SU-DHL-6 (cell line): ENCODE results near the gene LRFN2.

Experiments
- H2AFZ ChIP-seq: fragments of 200-600 bp; sonication (generic); 2 replicates; pipeline ENCODE4 v1.6.1; 2014; ENCODE audit warnings: low read depth, mild to moderate bottlenecking, moderate library complexity, mixed read lengths, antibody characterized with exemption, low read length; ENCODE audit not compliant: severe bottlenecking
- H3F3A ChIP-seq: fragments of 200-600 bp; shearing (Covaris generic); 2 replicates; pipeline ENCODE4 v1.6.0; 2016; ENCODE audit warnings: antibody characterized with exemption, mild to moderate bottlenecking; ENCODE audit not compliant: insufficient read depth
- H3K27ac ChIP-seq: fragments of 200-600 bp; sonication (generic); 2 replicates; pipeline ENCODE4 v1.5.1; 2016; ENCODE audit warnings: low read depth, mild to moderate bottlenecking, low read length, moderate library complexity, mixed read lengths
- H3K27me3 ChIP-seq: fragments of 200-600 bp; sonication (generic), shearing (Covaris generic); 2 replicates; pipeline ENCODE4 v1.6.0; 2014; ENCODE audit warnings: mild to moderate bottlenecking, low read length
- H3K36me3 ChIP-seq: fragments of 200-600 bp; sonication (generic); 2 replicates; pipeline ENCODE4 v1.6.1; 2014; ENCODE audit warnings: mild to moderate bottlenecking, low read length, mixed read lengths
- H3K4me2 ChIP-seq: fragments of 300-600, 200-600 bp; shearing (Covaris generic), sonication (generic); 2 replicates; pipeline ENCODE4 v1.6.0; 2014; ENCODE audit warnings: low read length, low read depth, mild to moderate bottlenecking; ENCODE audit not compliant: poor library complexity, severe bottlenecking
- H3K4me3 ChIP-seq: fragments of 200-600 bp; sonication (generic); 2 replicates; pipeline ENCODE4 v1.5.1; 2014; ENCODE audit warnings: antibody characterized with exemption, low read length, mild to moderate bottlenecking, mixed read lengths; ENCODE audit not compliant: insufficient read depth, poor library complexity, severe bottlenecking
- H3K79me2 ChIP-seq: fragments of 200-600 bp; sonication (generic); 2 replicates; pipeline ENCODE4 v1.6.1; 2014; ENCODE audit warnings: mild to moderate bottlenecking, low read length, moderate library complexity; ENCODE audit not compliant: insufficient read depth
- H3K9ac ChIP-seq: fragments of 200-600 bp; sonication (generic); 2 replicates; pipeline ENCODE4 v1.7.0; 2014; ENCODE audit warnings: mild to moderate bottlenecking, low read length
- H3K9me2 ChIP-seq: fragments of 200-600 bp; sonication (generic); replicated peaks from 2 replicates; pipeline ENCODE4 v1.6.1; 2014; ENCODE audit warnings: low read length; ENCODE audit not compliant: insufficient read depth
- H3K9me3 ChIP-seq: fragments of 200-600 bp; sonication (generic); 2 replicates; pipeline ENCODE4 v1.6.1; 2014; ENCODE audit warnings: low read length, mixed read lengths; ENCODE audit not compliant: insufficient read depth
- H4K20me1 ChIP-seq: fragments of 200-600 bp; sonication (generic); 2 replicates; pipeline ENCODE4 v1.6.1; 2014; ENCODE audit warnings: low read depth, mild to moderate bottlenecking, antibody characterized with exemption, low read length, moderate library complexity, mixed read lengths
- CTCF ChIP-seq: fragments of 200-600 bp; sonication (generic); IDR thresholded peaks from one replicate; pipeline ENCODE4 v1.5.1; 2017; ENCODE audit warnings: antibody characterized with exemption, mild to moderate bottlenecking, low read length, moderate library complexity; ENCODE audit not compliant: insufficient read depth, poor library complexity, severe bottlenecking
- EZH2phosphoT487 ChIP-seq: fragments of 200-600 bp; sonication (generic), shearing (Covaris generic); conservative IDR thresholded peaks from 2 replicates; pipeline ENCODE4 v1.6.1; 2018; ENCODE audit warnings: mild to moderate bottlenecking, antibody characterized with exemption, low read length, moderate library complexity, mixed read lengths

Gene LRFN2

GRCh38 chr6:40485300-40485699 is 101.9 kb downstream of the LRFN2 start:
- no peak overlapping the region for H2AFZ ChIP-seq

GRCh38 chr6:40484066-40484465 is 103.1 kb downstream of the LRFN2 start:
- H3K27me3 ChIP-seq = no peaks in the 10 kb centered on the region
- no peaks in the 10 kb centered on the region for H3K9me3 ChIP-seq
- H3F3A ChIP-seq = no peaks in the 10 kb centered on the region
- no peak overlapping the region for H3K9ac ChIP-seq
- H2AFZ ChIP-seq = no peak overlapping the region
- no peaks in the 10 kb centered on the region for H4K20me1 ChIP-seq
- H3K27ac ChIP-seq = no peak overlapping the region
- no peaks in the 10 kb centered on the region for H3K36me3 ChIP-seq
- no peak overlapping the region for H3K4me3 ChIP-seq
- TF ChIP-seq CTCF = no peak
- no peak for TF ChIP-seq EZH2phosphoT487
- no peaks in the 10 kb centered on the region for H3K9me2 ChIP-seq
- no peaks in the 10 kb centered on the region for H3K79me2 ChIP-seq
- H3K4me2 ChIP-seq = no peak overlapping the region

More at GRCh38 chr6:40485300-40485699, 101.9 kb downstream of the LRFN2 start:
- Histone ChIP-seq H3K79me2 (no peaks in the 10 kb centered on the region), H3F3A (no peaks in the 10 kb centered on the region), H3K27me3 (no peaks in the 10 kb centered on the region), H3K4me2 (no peak overlapping the region), H3K9me2 (no peaks in the 10 kb centered on the region), H3K4me3 (no peak overlapping the region), H3K9me3 (no peaks in the 10 kb centered on the region), H3K27ac (no peak overlapping the region), H4K20me1 (no peaks in the 10 kb centered on the region), H3K36me3 (no peaks in the 10 kb centered on the region), H3K9ac (no peak overlapping the region)
- no peak for TF ChIP-seq CTCF
- no peak for TF ChIP-seq EZH2phosphoT487

DNA sequence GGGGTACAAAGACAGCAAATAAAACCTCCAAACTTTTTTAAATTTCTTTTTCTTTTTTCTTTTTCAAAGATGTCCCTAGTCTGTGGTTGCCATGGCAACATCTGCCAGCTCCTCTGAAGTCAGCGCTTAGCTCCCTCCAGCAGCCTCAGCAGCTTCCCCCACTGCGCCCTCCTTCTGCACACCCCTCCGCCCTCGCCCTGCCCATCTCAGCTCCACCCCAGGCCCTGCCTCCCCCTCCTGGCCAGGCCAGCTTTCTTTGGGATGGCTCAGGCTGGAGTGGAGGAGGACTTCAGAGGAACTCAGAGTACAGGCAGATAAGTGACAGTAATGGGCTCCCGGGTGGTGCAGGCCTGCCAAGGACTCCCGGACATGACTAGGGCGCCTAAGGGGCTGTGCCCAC is 104.6 kb downstream of the LRFN2 start:
- Histone ChIP-seq H3F3A (no peaks in the 10 kb centered on the region), H3K27ac (no peak overlapping the region), H2AFZ (no peak overlapping the region), H3K9me2 (no peaks in the 10 kb centered on the region), H3K4me2 (no peak overlapping the region), H3K4me3 (no peak overlapping the region), H3K9ac (no peak overlapping the region), H3K9me3 (no peaks in the 10 kb centered on the region), H3K36me3 (no peaks in the 10 kb centered on the region), H3K27me3 (no peaks in the 10 kb centered on the region), H3K79me2 (no peaks in the 10 kb centered on the region), H4K20me1 (no peaks in the 10 kb centered on the region)
- no peak for TF ChIP-seq EZH2phosphoT487
- TF ChIP-seq CTCF = no peak
